GM12878 (cell line): ENCODE data around the gene THOC6.

Source experiments
- BRCA1 ChIP-seq: IDR thresholded peaks from 2 replicates; pipeline ENCODE4 v1.6.1; 2011; ENCODE audit warnings: low read depth, low read length, improper control_type of control experiment
- CEBPB ChIP-seq, 2 experiments: fragments of 150-350 bp in 1 of 2; IDR thresholded peaks; 2 replicates each; pipeline ENCODE4 v1.6.1; 2012 to 2014; ENCODE audit warnings: low read depth in 2 of 2, low read length in 2 of 2, borderline replicate concordance in 1 of 2, inconsistent platforms in 1 of 2
- CHD2 ChIP-seq: IDR thresholded peaks from 2 replicates; pipeline ENCODE4 v1.6.1; 2011; ENCODE audit warnings: low read depth, low read length, improper control_type of control experiment, borderline replicate concordance
- CTCF ChIP-seq, 3 experiments: IDR thresholded peaks in 2 of 3; conservative IDR thresholded peaks in 1 of 3; 2 replicates each; pipeline ENCODE4 v1.5.1; 2011; ENCODE audit warnings: low read depth in 3 of 3, low read length in 3 of 3, mild to moderate bottlenecking in 3 of 3, control low read depth in 2 of 3, moderate library complexity in 2 of 3, inconsistent platforms in 1 of 3, mixed read lengths in 1 of 3; ENCODE audit not compliant: control insufficient read depth in 2 of 3, insufficient read depth in 1 of 3; ENCODE audit errors: extremely low read depth in 1 of 3
- NR2C2 ChIP-seq: IDR thresholded peaks from 2 replicates; pipeline ENCODE4 v1.6.1; 2011; ENCODE audit warnings: borderline replicate concordance, low read depth; ENCODE audit not compliant: control insufficient read depth, insufficient read length
- RAD21 ChIP-seq: IDR thresholded peaks from 2 replicates; pipeline ENCODE4 v1.6.1; 2011; ENCODE audit warnings: mild to moderate bottlenecking, low read depth, low read length, moderate library complexity; ENCODE audit not compliant: insufficient read depth
- RFX5 ChIP-seq: IDR thresholded peaks from 2 replicates; pipeline ENCODE4 v1.6.1; 2011; ENCODE audit warnings: low read depth, low read length, improper control_type of control experiment
- SMAD1 ChIP-seq: fragments of 450-650 bp; IDR thresholded peaks from 2 replicates; pipeline ENCODE4 v1.6.1; 2018; ENCODE audit warnings: mild to moderate bottlenecking, low read depth; ENCODE audit not compliant: partially characterized antibody
- SREBF2 ChIP-seq: IDR thresholded peaks from 2 replicates; pipeline ENCODE4 v1.6.1; 2012; ENCODE audit warnings: mild to moderate bottlenecking, low read length
- ZNF384 ChIP-seq: IDR thresholded peaks from 2 replicates; pipeline ENCODE4 v1.6.1; 2012; ENCODE audit warnings: low read depth, mild to moderate bottlenecking, low read length, improper control_type of control experiment, borderline replicate concordance
- TF ChIP-seq, protein P1 (sequence below): fragments of 450-650 bp; IDR thresholded peaks from 2 replicates; pipeline ENCODE4 v1.6.1; 2017; ENCODE audit warnings: mild to moderate bottlenecking, low read depth, inconsistent platforms; ENCODE audit not compliant: poor library complexity, severe bottlenecking

DNA sequence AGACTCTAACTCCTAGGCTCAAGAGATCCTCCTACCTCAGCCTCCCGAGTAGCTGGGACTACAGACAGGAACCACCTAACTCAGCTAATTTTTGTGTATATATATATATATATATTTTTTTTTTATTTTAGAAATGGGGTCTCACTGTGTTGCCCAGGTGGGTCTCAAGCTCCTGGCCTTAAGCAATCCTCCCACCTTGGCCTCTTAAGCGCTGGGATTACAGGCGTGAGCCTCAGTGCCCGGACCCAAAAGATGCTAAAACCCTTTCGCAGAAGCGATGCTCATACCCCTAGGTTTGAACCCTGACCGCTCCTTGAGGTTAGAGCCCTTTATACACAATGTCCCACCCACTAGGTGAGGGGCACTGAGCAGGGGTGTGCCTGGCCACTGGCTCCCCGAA is 13.3 kb upstream of the THOC6 start:
- TF ChIP-seq CEBPB (IDR thresholded peaks at IDR 0.05; ENCODE audit: borderline replicate concordance in 1 of 2, low read depth in 2 of 2, low read length in 2 of 2) (no peak), RAD21 (no peak), RFX5 (no peak), SMAD1 (no peak), CTCF (IDR thresholded peaks at IDR 0.05 in 2 of 3, conservative IDR thresholded peaks at IDR 0.05 in 1 of 3; ENCODE audit: control insufficient read depth in 2 of 3, extremely low read depth in 1 of 3, insufficient read depth in 1 of 3, low read depth in 3 of 3, low read length in 3 of 3) (no peak), NR2C2 (no peak), SREBF2 (no peak), CHD2 (no peak), ZNF384 (no peak), BRCA1 (no peak)
- TF ChIP-seq, protein P1, sequence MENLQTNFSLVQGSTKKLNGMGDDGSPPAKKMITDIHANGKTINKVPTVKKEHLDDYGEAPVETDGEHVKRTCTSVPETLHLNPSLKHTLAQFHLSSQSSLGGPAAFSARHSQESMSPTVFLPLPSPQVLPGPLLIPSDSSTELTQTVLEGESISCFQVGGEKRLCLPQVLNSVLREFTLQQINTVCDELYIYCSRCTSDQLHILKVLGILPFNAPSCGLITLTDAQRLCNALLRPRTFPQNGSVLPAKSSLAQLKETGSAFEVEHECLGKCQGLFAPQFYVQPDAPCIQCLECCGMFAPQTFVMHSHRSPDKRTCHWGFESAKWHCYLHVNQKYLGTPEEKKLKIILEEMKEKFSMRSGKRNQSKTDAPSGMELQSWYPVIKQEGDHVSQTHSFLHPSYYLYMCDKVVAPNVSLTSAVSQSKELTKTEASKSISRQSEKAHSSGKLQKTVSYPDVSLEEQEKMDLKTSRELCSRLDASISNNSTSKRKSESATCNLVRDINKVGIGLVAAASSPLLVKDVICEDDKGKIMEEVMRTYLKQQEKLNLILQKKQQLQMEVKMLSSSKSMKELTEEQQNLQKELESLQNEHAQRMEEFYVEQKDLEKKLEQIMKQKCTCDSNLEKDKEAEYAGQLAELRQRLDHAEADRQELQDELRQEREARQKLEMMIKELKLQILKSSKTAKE: no peak
